H1 (cell line): ENCODE data around the gene IKBIP. TPM values are rescaled to one million over a fixed set of nuclear protein-coding genes. Genes with fewer than 3 reads are reported as not detected.

Source experiments
- CTCF ChIA-PET: fragments of 300-600 bp; sonication (Branson Sonifier 250); formaldehyde crosslinking; loops from one replicate; lab custom pipeline; 2021; ENCODE audit not compliant: partially characterized antibody; lab: Charles Lee
- POLR2A ChIA-PET: fragments of 300-600 bp; sonication (Branson Sonifier 250); formaldehyde crosslinking; loops from one replicate; lab custom pipeline; 2021; ENCODE audit warnings: inconsistent platforms; ENCODE audit not compliant: partially characterized antibody; lab: Charles Lee
- DNase-seq, 2 experiments: peaks; one replicate each; pipeline versions ENCODE4 v3.0.0 to v3.0.0-alpha.2; 2010 to 2022; ENCODE audit warnings: low spot score in 2 of 2, low read depth in 1 of 2, mixed read lengths in 1 of 2
- FAIRE-seq: peaks from 2 replicates; lab custom pipeline; 2011; peaks lifted over from hg19 to GRCh38; lab: Jason Lieb, UNC
- H2AFZ ChIP-seq: 2 replicates; pipeline ENCODE4 v1.8.1; 2012; ENCODE audit warnings: low read length, inconsistent platforms
- H2AK5ac ChIP-seq: 2 replicates; pipeline ENCODE4 v1.6.1; 2013; ENCODE audit warnings: low read depth, low read length
- H2BK120ac ChIP-seq: replicated peaks from 2 replicates; pipeline ENCODE3; 2013; ENCODE audit warnings: low read depth, low read length, inconsistent platforms
- H2BK12ac ChIP-seq: 2 replicates; pipeline ENCODE4 v1.6.1; 2013; ENCODE audit warnings: low read depth, low read length
- H2BK15ac ChIP-seq: 2 replicates; pipeline ENCODE4 v1.6.1; 2013; ENCODE audit warnings: low read length
- H2BK20ac ChIP-seq: 2 replicates; pipeline ENCODE4 v1.6.1; 2013; ENCODE audit warnings: low read length
- H2BK5ac ChIP-seq: 2 replicates; pipeline ENCODE4 v1.6.1; 2013; ENCODE audit warnings: low read depth, low read length
- H3K14ac ChIP-seq: 2 replicates; pipeline ENCODE4 v1.6.1; 2013; ENCODE audit warnings: inconsistent platforms; ENCODE audit not compliant: insufficient read length
- H3K18ac ChIP-seq: 2 replicates; pipeline ENCODE4 v1.6.1; 2013; ENCODE audit warnings: low read length; ENCODE audit errors: extremely low read depth
- H3K23ac ChIP-seq: 2 replicates; pipeline ENCODE4 v1.6.1; 2013; ENCODE audit warnings: inconsistent platforms; ENCODE audit not compliant: insufficient read length
- H3K23me2 ChIP-seq: 2 replicates; pipeline ENCODE4 v1.6.1; 2013; ENCODE audit warnings: low read depth, low read length
- H3K27ac ChIP-seq: 2 replicates; pipeline ENCODE4 v1.6.1; 2011; ENCODE audit warnings: low read depth, low read length, inconsistent platforms
- H3K27me3 ChIP-seq, 4 experiments: replicated peaks in 1 of 4; 1 replicate in 1 of 4; 2 replicates in 3 of 4; pipeline versions ENCODE4 v1.6.1 to v1.8.1; 2011 to 2013; ENCODE audit warnings: low read length in 3 of 4, mild to moderate bottlenecking in 3 of 4, inconsistent platforms in 2 of 4, mixed read lengths in 2 of 4, moderate library complexity in 1 of 4; ENCODE audit not compliant: control insufficient read depth in 3 of 4, insufficient read depth in 3 of 4; ENCODE audit errors: extremely low read depth in 1 of 4
- H3K36me3 ChIP-seq, 4 experiments: 2 replicates each; pipeline versions ENCODE4 v1.6.1 to v1.8.1; 2011 to 2013; ENCODE audit warnings: mild to moderate bottlenecking in 4 of 4, low read length in 3 of 4, moderate library complexity in 2 of 4, control low read depth in 1 of 4, inconsistent platforms in 1 of 4; ENCODE audit not compliant: insufficient read depth in 4 of 4, control insufficient read depth in 2 of 4
- H3K4ac ChIP-seq: replicated peaks from 2 replicates; pipeline ENCODE3; 2013; ENCODE audit warnings: low read length, low read depth, mixed read lengths, inconsistent platforms; ENCODE audit not compliant: insufficient read length
- H3K4me1 ChIP-seq, 4 experiments: replicated peaks in 1 of 4; 1 replicate in 1 of 4; 2 replicates in 3 of 4; pipeline versions ENCODE4 v1.6.1 to v1.8.1; 2011 to 2013; ENCODE audit warnings: low read length in 3 of 4, inconsistent platforms in 2 of 4, mixed read lengths in 1 of 4; ENCODE audit not compliant: insufficient read depth in 4 of 4, control insufficient read depth in 3 of 4
- H3K4me2 ChIP-seq, 2 experiments: 2 replicates each; pipeline versions ENCODE4 v1.6.1 to v1.8.1; 2011 to 2013; ENCODE audit warnings: low read depth in 2 of 2, low read length in 2 of 2, control low read depth in 1 of 2, inconsistent platforms in 1 of 2, mild to moderate bottlenecking in 1 of 2; ENCODE audit not compliant: insufficient read depth in 1 of 2
- H3K4me3 ChIP-seq, 4 experiments: fragments of 200-600, 300-600 bp in 1 of 4; sonication (generic), shearing (Covaris generic), sonication (Bioruptor Twin) in 1 of 4; 2 replicates each; pipeline versions ENCODE4 v1.5.1 to v1.8.1; 2011 to 2016; ENCODE audit warnings: low read length in 4 of 4, low read depth in 3 of 4, control low read depth in 2 of 4, inconsistent platforms in 2 of 4, mild to moderate bottlenecking in 2 of 4, mixed read lengths in 1 of 4, moderate library complexity in 1 of 4; ENCODE audit not compliant: insufficient read depth in 2 of 4; ENCODE audit errors: extremely low read depth in 1 of 4
- H3K56ac ChIP-seq: replicated peaks from 2 replicates; pipeline ENCODE3; 2013; ENCODE audit warnings: low read depth, mild to moderate bottlenecking, mixed read lengths, low read length, inconsistent platforms; ENCODE audit not compliant: insufficient read length
- H3K79me1 ChIP-seq: 2 replicates; pipeline ENCODE4 v1.6.1; 2013; ENCODE audit warnings: low read depth, low read length, control low read depth
- H3K79me2 ChIP-seq, 2 experiments: 2 replicates each; pipeline versions ENCODE4 v1.6.1 to v1.8.1; 2012 to 2013; ENCODE audit warnings: low read length in 2 of 2, mild to moderate bottlenecking in 2 of 2, inconsistent platforms in 1 of 2; ENCODE audit not compliant: insufficient read depth in 2 of 2, control insufficient read depth in 1 of 2
- H3K9ac ChIP-seq, 4 experiments: replicated peaks in 1 of 4; 1 replicate in 1 of 4; 2 replicates in 3 of 4; pipeline versions ENCODE4 v1.6.1 to v1.8.1; 2011 to 2013; ENCODE audit warnings: low read depth in 3 of 4, low read length in 3 of 4, control low read depth in 2 of 4, mild to moderate bottlenecking in 2 of 4, moderate library complexity in 2 of 4, inconsistent platforms in 1 of 4; ENCODE audit errors: extremely low read depth in 1 of 4
- H3K9me3 ChIP-seq, 2 experiments: 2 replicates each; pipeline versions ENCODE4 v1.6.1 to v1.8.1; 2012 to 2013; ENCODE audit warnings: mild to moderate bottlenecking in 2 of 2, moderate library complexity in 2 of 2, control low read depth in 1 of 2, inconsistent platforms in 1 of 2, low read depth in 1 of 2, low read length in 1 of 2, mixed read lengths in 1 of 2; ENCODE audit not compliant: insufficient read depth in 2 of 2
- H4K20me1 ChIP-seq, 2 experiments: replicated peaks in 1 of 2; 2 replicates each; pipeline versions ENCODE3 to v1.8.1; 2011 to 2013; ENCODE audit warnings: inconsistent platforms in 2 of 2, low read length in 2 of 2, mild to moderate bottlenecking in 1 of 2; ENCODE audit not compliant: insufficient read depth in 2 of 2, control insufficient read depth in 1 of 2
- H4K5ac ChIP-seq: 2 replicates; pipeline ENCODE4 v1.6.1; 2013; ENCODE audit warnings: low read length, low read depth, mixed read lengths, inconsistent platforms; ENCODE audit not compliant: insufficient read length
- H4K8ac ChIP-seq: 2 replicates; pipeline ENCODE4 v1.8.0; 2013; ENCODE audit warnings: mild to moderate bottlenecking, moderate library complexity, low read length, inconsistent platforms; ENCODE audit not compliant: insufficient read depth; ENCODE audit errors: extremely low read depth
- H4K91ac ChIP-seq: replicated peaks from 2 replicates; pipeline ENCODE3; 2013; ENCODE audit warnings: low read length, mixed read lengths, inconsistent platforms; ENCODE audit not compliant: insufficient read length
- BACH1 ChIP-seq: IDR thresholded peaks from 2 replicates; pipeline ENCODE4 v1.6.1; 2012; ENCODE audit warnings: low read length, improper control_type of control experiment
- EGR1 ChIP-seq: IDR thresholded peaks from 2 replicates; pipeline ENCODE4 v1.6.1; 2011; ENCODE audit warnings: low read depth, low read length, borderline replicate concordance
- JUN ChIP-seq: IDR thresholded peaks from 2 replicates; pipeline ENCODE4 v1.6.1; 2011; ENCODE audit warnings: low read depth, mild to moderate bottlenecking, improper control_type of control experiment, low read length
- NRF1 ChIP-seq: IDR thresholded peaks from 2 replicates; pipeline ENCODE4 v1.6.1; 2011; ENCODE audit warnings: mild to moderate bottlenecking, low read depth, low read length, improper control_type of control experiment
- RBBP5 ChIP-seq: IDR thresholded peaks from 2 replicates; pipeline ENCODE4 v1.7.1; 2012; ENCODE audit warnings: low read depth, mild to moderate bottlenecking, inconsistent platforms, low read length, moderate library complexity, borderline replicate concordance
- RXRA ChIP-seq: IDR thresholded peaks from 2 replicates; pipeline ENCODE4 v1.6.1; 2011; ENCODE audit warnings: low read depth, mild to moderate bottlenecking, low read length, moderate library complexity; ENCODE audit not compliant: insufficient read depth
- SIX5 ChIP-seq: IDR thresholded peaks from 2 replicates; pipeline ENCODE4 v1.6.1; 2011; ENCODE audit warnings: mild to moderate bottlenecking, low read depth, low read length
- SRF ChIP-seq: IDR thresholded peaks from 2 replicates; pipeline ENCODE4 v1.6.1; 2011; ENCODE audit warnings: mild to moderate bottlenecking, low read depth, low read length, moderate library complexity
- TAF7 ChIP-seq: optimal IDR thresholded peaks from 2 replicates; pipeline ENCODE3; 2011; ENCODE audit warnings: low read depth, mild to moderate bottlenecking, inconsistent platforms, low read length, moderate library complexity, borderline replicate concordance
- TBP ChIP-seq: IDR thresholded peaks from 2 replicates; pipeline ENCODE4 v1.6.1; 2011; ENCODE audit warnings: low read depth, low read length, improper control_type of control experiment
- WGBS, 2 experiments: shearing (Covaris generic) in 1 of 2; methylation state at CpG; one replicate each; pipeline versions ENCODE4 v1.1.6 to v1.1.7; 2013 to 2015; ENCODE audit warnings: low lambda C conversion rate in 2 of 2, mixed read lengths in 2 of 2, inconsistent platforms in 1 of 2, low coverage in 1 of 2, missing lambda C conversion rate in 1 of 2; ENCODE audit not compliant: insufficient replicate concordance in 2 of 2, insufficient coverage in 1 of 2, insufficient read length in 1 of 2; ENCODE audit errors: extremely low coverage in 1 of 2, missing lambda C conversion rate in 1 of 2; 5-methylcytosine and 5-hydroxymethylcytosine counted together
- polyA plus RNA-seq, 7 experiments: library from polyadenylated mRNA; depleted of rRNA in 3 of 7; stranded (reverse) in 5 of 7; unstranded in 2 of 7; fragments of >200 nt in 5 of 7; fragments of 200-250 nt in 2 of 7; gene quantifications; 1 replicate in 5 of 7; 2 replicates in 1 of 7; 4 replicates in 1 of 7; pipeline versions ENCODE4 v1.2.1 to v1.2.3, GENCODE V29; 2011 to 2013; ENCODE audit warnings: missing spikeins in 2 of 7, mixed read lengths in 2 of 7
- total RNA-seq: library from RNA; stranded (reverse); fragmentation: NEBNext Ultra II Directional; extraction: Animal tissue kit (Norgen Biotek cat#: 25700); gene quantifications from 2 replicates; pipeline ENCODE4 v1.2.1, GENCODE V29; 2021
- TF ChIP-seq, protein P1 (sequence below): IDR thresholded peaks from 2 replicates; pipeline ENCODE4 v1.6.1; 2011; ENCODE audit warnings: low read length, improper control_type of control experiment
- TF ChIP-seq, protein P2 (sequence below): IDR thresholded peaks from 2 replicates; pipeline ENCODE4 v1.6.1; 2012; ENCODE audit warnings: low read length, inconsistent platforms

IKBIP gene
- total and polyA plus RNA-seq, 2 of the 8 experiments (the other 6 are each of a cell fraction or from before 2014, with no cell fraction given), result 2.7 to 12.4 TPM

DNA sequence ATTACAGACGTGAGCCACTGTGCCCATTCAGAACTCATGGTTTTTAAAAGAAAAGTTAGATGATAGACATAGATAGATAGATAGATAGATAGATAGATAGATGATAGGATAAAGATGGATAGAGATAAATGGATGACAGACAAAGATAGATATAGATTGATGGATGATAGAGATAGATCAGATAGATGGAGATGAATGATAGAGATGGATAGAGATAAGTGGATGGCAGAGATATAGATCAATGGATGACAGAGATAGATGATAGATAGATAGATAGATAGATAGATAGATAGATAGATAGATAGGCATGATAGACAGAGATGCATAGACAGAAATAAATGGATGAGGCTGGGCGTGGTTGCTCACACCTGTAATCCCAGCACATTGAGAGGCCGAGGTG is 64.8 kb downstream of the IKBIP start:
- Histone ChIP-seq H3K23ac (no peak overlapping the region), H3K56ac (no peak overlapping the region), H3K4me1 (no peaks in the 10 kb centered on the region), H3K23me2 (no peaks in the 10 kb centered on the region; the same call in 1 of the 2 replicates), H4K5ac (no peak overlapping the region), H3K9me3 (no peaks in the 10 kb centered on the region), H3K4ac (no peak overlapping the region), H4K91ac (no peak overlapping the region), H2AFZ (no peak overlapping the region), H3K27me3 (no peaks in the 10 kb centered on the region), H2AK5ac (no peak overlapping the region), H2BK120ac (no peak overlapping the region), H3K4me2 (no peak overlapping the region), H2BK20ac (no peak overlapping the region), H3K27ac (no peak overlapping the region), H3K36me3 (no peaks in the 10 kb centered on the region), H4K8ac (no peak overlapping the region), H3K79me2 (no peaks in the 10 kb centered on the region), H2BK15ac (no peak overlapping the region), H3K9ac (no peak overlapping the region), H2BK12ac (no peak overlapping the region), H3K79me1 (no peaks in the 10 kb centered on the region), H3K14ac (no peak overlapping the region), H3K18ac (no peak overlapping the region), H2BK5ac (no peak overlapping the region), H4K20me1 (no peaks in the 10 kb centered on the region), H3K4me3 (no peak overlapping the region)
- 84% methylated on average over 3 of the region's 3 CpGs; no CpG with 5 or more reads in 1 of the 2 experiments for WGBS, 2 experiments
- ChIA-PET POLR2A (interaction anchor here (1.1 kb wide), 1 partner anchor 23 kb away, joined by 3 read pairs; no protein-coding TSS in a partner anchor), CTCF (interaction anchor here (0.9 to 2.4 kb wide), 2 partner anchors 11 to 14 kb away, joined by 3 to 16 read pairs; no protein-coding TSS in a partner anchor)
- DNase-seq (no peak), FAIRE-seq (no peak)
- TF ChIP-seq BACH1 (no peak), TBP (no peak), RXRA (no peak), EGR1 (no peak), NRF1 (no peak), TAF7 (no peak), SRF (no peak), JUN (no peak), SIX5 (no peak), RBBP5 (no peak)
- TF ChIP-seq, protein P1, sequence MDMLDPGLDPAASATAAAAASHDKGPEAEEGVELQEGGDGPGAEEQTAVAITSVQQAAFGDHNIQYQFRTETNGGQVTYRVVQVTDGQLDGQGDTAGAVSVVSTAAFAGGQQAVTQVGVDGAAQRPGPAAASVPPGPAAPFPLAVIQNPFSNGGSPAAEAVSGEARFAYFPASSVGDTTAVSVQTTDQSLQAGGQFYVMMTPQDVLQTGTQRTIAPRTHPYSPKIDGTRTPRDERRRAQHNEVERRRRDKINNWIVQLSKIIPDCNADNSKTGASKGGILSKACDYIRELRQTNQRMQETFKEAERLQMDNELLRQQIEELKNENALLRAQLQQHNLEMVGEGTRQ, result no peak
- TF ChIP-seq, protein P2, sequence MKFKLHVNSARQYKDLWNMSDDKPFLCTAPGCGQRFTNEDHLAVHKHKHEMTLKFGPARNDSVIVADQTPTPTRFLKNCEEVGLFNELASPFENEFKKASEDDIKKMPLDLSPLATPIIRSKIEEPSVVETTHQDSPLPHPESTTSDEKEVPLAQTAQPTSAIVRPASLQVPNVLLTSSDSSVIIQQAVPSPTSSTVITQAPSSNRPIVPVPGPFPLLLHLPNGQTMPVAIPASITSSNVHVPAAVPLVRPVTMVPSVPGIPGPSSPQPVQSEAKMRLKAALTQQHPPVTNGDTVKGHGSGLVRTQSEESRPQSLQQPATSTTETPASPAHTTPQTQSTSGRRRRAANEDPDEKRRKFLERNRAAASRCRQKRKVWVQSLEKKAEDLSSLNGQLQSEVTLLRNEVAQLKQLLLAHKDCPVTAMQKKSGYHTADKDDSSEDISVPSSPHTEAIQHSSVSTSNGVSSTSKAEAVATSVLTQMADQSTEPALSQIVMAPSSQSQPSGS, result no peak
